NCI-H526 treated with DMSO at 0.1 percent for 48 hours (cell line): ENCODE results near the gene CHST12.

ENCODE experiments used
- DNase-seq: peaks from one replicate; lab custom pipeline; 2025; lab: John Stamatoyannopoulos, UW

The CHST12 gene

DNA sequence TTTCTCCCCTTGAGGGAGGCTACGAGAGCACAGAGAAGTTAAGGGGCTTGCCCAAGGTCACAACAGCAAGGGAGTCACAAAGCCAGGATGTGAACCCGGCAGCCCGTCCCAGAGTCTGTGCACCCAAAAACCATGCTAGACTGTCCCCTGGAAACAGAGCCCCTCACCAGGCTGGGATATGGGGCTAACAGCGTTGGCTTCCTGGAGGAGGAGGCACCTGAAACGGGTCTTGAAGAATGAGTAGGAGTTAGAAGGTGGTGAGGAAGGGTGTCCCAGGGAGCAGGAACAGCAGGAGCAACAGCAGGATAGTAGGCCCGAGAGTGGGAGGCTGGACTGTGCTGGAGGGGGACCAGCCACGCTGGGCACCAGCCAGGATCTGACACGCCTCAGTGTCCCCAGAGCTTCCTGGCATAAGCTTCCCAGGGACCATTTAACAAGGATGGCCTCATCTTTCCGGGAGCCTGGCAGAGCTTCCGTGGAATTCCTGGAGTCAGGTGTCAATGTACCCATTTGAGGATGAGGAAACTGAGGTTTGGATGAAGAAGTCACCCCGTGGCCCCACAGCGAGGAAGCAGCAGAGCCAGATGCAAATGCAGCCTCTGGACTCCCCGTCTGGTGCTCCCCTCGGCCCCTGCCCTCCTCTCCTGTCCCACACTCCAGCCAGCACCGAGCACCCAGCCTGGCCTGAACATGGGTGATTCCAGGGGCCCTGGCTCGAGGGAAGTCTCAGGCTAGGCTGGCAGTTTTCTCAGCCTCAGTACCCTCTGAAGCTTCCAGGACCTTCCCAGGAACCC is 76.1 kb downstream of the CHST12 start:
- no peak for DNase-seq

DNA sequence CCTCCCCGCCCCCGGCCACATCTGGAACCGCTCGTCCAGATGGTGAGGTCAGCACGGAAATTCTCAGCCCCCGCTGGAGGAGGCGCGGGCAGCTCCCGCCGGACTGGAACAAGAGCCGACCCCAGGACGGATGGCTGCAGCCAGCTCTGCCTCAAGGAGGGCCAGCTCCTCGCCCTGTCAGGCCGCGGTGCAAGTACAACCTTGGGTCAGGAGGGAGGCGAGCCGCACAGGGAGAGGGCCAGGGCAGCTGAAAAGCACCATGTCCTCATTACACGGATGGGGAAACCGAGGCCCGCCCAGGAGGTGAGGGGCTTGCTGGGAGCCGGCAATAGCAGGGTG is 76.6 kb downstream of the CHST12 start:
- no peak for DNase-seq

DNA sequence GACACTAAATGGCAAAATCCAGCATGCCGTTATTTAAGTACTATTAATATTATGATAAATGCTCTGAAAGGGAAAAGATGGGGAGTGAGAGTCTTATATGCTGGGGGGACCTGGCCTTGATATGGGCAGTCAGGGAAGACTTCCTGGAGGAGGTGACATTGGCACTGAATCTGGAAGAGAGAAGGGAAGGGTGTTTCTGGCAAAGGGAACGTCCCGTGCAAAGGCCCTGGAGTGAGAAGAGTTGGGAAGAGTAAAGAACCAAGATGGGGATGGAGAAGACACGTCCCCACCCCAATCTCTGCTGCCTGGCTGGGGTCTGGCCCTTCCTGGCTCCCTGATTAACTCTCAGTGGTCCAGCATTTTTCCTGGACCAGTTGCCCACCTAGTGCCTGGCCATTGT is 77.8 kb downstream of the CHST12 start:
- no peak for DNase-seq

DNA sequence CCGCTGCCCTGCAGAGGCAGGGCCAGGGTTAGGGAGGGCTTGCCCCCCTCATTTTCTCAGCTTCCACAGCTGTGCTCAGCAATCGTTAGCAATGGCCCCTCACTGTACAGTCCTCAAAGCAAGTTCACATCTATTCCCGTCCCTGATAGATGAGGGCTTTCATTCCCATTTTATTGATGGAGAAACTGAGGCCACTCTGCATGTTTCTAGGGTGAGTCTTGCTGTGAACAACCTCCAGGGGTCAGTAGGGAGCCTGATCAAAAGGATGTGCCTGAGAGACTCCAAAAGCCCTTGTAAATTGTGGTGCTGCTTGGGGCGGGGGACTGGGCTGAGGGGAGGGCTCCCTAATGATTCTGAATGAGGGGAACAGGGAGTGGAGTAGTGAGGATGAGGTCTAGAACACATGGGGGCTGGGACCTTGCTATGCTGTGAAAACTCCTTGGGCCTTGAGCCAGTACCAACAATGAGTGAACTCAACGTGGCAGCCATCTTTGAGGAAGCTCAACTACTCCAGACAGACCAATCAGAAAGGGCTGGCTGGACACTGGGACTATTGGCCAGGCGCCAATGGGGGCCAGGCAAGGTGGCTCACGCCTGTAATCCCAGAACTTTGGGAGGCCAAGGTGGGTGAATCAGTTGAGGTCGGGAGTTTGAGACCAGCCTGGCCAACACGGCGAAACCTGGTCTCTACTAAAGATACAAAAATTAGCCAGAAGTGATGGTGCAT is 79.5 kb downstream of the CHST12 start:
- no peak for DNase-seq

DNA sequence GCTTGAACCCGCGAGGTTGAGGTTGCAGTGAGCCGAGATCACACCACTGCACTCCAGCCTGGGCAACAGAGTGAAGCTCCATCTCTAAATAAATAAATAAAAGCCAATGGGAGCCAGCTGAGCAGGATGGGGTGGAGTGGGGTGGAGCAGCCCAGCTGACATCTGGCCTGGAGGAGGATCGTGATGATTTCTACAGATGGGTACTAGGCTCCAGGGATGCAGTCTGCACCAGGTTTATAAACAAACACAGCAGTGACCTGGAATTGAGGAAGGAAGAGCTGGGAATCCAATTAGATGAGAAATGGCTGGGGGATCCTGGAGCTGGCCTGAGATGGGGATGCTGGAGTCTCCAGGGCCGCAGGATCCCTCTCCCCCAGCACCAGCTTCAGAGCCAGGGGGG is 80.1 kb downstream of the CHST12 start:
- DNase-seq: no peak

DNA sequence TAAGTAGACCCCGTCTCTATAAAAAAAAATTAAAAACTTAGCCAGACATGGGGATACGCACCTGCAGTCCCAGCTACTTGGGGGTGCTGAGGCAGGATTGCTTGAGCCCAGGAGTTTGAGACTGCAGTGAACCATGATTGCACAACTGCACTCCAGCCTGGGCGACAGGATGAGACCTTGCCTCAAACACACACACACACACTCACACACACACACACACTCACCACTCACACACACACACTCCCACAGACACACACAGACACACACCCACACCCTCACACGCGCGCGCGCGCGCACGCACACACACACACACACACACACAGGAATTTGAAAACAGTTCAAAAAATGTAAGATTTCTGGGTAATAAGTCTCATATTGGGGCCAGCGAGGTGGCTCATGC is 81.5 kb downstream of the CHST12 start:
- no peak for DNase-seq

DNA sequence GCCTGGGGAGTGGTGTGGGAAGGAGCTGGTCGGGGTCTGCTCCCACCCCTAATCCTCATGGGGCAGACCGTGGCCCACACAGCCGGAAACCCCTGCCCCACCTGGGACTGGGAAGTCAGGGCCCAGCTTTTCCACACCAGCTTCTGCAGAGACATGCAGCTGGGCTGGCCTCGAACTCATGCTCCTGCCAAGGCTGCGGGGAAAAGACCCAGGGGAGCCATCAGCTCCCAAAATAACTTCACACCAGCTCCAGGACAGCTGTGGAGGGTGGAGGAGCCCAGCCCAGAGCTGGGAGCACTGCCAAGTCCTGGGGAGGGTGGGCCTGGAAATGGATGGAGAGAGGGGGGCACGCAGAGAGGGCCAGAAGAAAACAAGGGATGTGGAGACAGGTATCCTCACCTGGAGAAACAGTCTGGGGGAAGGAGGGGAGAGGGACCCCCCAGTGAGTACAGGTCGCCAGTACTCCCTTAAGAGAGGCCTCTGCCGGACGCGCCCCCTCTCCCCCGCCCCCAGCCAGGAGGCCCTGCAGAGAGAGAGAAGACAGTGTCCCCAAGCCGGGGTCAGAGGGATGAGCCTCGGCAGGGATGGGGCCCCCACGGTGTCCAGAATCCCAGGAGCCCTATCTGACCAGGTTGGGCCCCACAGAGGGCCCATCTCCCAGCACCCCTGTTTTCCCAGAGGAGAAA is 84.3 kb downstream of the CHST12 start:
- no peak for DNase-seq

DNA sequence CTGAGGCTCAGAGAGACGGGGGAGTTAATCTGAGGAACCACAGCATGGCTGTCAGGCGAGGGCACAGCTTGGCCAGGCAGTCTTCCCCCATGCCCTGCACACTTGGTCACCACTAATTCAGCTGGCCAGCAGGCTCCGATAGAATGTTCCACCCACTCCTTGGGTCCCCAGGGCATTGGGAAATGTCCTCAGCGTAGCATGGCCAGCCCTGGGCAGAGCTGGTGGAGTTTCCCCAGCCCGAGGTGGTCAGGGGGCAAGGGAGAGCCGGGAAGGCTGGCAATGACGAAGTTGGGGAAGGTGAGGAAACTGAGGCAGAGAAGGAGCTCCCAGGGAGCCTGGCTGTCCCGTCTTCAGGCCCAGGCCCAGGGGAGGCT is 84.8 kb downstream of the CHST12 start:
- no peak for DNase-seq

DNA sequence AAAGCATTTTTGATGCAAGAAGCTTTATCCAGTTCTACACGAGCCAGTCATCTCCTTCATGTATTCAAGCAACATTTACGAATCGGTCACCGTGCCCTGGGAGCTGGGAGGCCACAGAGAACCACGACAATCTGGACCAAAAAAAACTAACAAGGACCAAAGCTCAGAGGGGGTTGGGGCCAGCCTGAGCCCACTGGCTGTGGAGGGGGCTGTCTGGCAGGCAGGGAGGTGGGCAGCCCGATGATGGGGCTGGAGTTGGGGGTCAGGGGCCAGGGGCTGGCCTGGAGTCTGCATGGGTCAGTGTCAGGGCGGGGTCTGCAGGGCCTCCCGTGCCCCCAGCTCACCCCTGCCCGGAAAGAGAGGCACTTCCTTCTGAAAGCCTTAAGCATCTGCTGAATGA is 85.3 kb downstream of the CHST12 start:
- DNase-seq: no peak

DNA sequence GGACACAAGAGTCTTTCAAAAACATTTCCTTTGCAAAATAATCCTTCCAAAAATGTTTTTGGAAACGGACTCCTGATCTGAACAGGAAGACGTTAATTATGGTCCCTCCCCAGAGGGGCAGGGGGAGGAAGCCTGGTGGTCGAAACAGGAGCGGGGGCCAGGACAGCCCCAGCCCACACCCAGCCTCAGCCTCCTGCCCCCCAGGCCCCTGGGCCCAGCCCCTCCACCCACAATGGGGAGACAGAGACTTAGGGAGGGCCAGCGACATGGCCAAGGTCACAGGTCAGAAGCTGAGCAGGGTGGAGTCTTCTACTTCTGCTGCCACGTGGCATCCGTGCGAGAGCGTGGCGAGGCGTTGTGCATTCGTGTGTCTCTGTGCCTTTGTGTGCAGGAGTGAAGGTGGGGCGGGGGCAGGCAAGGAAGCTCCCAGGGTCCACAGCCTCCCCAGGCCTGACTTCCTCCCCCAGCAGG is 86.8 kb downstream of the CHST12 start:
- no peak for DNase-seq

DNA sequence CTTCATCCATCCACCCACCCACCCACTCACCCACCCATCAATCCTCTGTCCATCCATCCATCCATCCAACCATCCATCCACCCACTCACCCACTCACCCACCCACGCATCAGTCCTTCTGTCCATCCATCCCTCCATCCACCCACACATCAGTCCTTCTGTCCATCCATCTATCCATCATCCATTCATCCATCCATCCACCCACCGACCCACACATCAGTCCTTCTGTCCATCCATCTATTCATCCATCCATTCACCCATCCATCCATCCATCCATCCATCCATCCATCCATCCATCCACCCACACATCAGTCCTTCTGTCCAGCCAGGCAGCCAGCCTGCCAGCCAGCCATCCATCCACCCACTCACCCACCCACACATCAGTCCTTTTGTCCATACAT is 88.6 kb downstream of the CHST12 start:
- no peak for DNase-seq

DNA sequence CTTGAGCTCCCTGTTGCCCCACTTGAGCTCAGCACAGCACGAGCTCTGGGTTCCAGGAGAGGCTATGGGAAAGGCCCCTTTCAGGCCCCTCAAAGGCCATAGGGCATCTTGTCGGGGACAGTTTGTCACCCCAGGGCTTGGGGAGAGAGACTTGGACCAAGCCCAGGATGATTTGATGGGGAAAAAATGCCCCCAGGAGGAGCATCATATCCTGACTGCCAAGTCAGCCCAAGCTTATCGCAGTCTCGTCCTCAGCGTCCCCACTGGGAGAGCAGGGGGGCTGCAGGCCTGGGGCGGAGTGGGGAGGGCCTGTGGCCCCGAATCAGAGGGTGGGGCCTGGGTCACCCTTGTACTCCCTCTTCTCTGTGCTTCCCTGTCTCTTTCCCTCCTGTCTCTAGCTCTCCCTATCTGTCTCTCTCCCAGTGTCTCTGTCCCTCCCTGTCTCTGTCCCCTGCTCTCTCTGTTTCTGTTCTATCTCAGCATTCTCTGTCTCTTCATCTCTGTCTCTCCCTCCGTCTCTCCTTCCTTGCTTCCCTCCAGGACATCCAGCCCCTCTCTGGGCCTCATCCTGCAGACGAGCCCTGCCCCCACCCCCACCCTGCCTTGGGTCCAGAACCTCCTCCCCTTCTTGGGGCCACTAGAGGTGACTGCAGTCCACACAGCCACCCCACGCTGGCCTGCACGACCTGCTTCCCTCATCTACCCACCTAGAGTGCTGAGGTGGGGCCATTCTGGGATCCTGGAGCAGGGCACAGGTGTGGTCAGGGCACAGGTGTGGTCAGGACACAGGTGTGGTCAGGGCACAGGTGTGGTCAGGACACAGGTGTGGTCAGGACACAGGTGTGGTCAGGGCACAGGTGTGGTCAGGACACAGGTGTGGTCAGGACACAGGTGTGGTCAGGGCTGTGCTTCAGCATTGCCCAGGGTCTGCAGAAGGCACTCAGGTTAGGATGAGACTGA is 90.1 kb downstream of the CHST12 start:
- no peak for DNase-seq

DNA sequence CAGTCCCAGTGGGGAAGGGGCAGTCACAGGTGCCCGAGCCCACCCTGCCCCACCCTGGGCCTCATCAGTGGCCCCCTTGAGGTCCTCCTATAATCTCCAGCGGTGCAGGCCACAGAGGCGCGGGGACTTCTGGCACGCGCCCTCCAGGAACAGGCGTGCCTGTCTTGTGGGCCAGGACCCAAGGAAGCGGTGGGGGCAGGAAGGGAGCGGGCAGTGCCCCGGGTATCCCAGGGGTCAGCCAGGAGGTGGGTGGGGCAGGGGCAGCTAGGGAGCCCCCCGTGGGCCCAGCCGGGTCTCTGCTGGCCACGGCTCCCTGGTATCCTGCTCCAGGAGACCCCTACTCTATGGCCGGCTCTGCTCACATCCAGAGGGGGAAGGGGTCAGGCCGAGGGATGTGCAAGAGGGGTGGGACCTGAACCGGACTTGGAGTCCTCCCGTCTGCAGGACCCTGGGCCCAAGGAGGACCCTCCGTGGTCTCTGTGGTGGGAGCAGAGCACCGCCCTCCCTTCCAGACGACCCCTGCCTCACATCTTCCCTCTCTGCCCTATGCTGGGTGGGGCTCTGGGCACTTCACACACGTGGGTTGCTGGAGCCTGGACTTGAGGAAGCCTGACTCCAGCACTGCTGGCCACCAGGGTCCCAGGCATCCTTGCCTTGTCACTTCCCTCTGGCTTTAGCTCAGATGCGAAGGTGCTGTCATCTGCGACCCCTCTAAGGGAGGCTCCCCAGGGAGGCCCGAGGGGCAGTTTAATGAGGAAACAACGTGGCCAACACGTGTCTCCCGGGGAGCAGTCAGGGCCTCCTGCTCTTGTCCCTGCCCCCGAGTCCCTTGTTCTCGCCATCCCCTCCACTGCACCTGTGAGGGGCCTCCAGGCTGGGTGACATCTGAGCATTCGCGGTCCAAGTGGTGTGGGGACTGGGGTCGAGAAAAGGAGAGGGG is 91.0 kb downstream of the CHST12 start:
- no peak for DNase-seq

DNA sequence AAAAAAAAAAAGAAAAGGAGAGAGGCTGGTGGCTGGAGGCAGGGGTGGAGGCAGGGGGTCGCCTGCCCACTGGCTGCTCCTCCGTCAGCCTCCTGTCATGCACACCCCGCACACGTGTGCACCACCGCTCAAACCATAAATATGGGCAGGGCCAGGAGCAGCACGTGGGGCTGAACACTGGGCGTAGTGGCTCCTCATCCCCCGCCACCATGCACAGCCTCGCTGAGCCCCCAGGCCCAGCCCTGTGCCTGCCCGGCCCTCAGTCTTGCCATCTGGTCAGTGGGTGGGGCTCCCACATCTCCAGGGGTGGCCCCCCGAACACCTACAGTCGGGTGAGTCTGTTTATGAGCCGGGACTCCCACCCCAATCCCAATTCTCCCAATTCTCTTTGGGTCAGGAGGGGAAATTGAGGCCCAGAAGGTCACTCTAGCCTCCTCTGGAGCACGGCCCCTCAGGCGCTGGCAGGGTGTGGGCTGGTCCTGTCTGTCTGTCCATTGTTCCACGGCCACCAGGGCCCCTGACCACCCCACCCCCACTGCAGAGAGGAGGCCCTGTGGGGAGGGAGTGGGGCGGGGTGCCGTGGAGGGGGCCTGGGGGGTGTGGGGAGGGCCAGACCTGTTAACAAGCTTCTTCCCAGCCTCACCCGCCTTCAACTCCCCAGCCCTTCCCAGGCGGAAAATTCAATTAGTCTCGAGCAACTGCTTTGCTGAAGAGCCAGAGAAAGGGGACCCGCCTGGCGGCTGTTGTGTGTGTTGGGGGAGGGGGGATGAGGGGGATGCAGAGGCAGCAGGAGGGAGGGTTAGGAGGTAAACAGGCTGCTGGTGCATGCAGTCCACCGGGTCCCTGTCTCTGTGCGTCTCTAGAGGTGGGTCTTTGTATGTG is 92.2 kb downstream of the CHST12 start:
- DNase-seq: no peak

DNA sequence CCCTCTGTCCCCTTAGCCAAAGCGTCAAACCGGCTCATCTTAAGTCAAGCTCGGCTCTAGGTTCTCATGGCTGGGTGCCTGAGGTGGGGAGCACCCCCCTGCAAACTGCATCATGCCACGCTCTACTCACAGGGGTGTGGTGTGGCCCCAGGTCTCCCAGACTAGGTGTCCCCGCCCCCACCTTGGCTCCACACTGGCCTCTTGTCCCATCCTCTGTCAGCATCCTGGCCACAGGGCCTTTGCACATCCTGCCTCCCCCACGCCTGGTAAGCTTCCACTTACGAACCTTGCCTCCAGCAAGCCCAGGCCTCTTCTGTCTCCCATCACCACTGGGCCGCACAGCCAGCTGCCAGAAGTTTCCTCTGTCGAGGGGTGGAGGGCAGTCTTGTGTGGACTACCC is 93.0 kb downstream of the CHST12 start:
- DNase-seq: no peak

DNA sequence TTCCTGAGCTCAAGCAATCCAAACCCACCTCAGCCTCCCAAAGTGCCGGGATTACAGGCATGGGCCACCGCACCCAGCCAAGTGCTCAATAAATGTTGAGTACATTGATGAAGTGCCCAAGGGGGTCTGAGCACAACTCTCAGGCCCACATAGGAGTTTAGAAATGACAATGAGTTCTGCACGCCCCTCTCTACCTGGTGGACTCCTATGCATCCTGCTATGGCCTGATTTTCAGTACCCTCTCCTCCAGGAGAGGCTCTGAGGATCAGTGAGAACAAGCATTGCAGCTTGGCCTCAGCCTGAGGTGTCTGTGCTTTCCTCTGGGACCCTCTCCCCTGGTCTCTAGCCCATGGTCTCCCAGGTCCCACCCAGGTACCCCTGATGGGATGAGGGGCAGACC is 93.7 kb downstream of the CHST12 start:
- DNase-seq: no peak

DNA sequence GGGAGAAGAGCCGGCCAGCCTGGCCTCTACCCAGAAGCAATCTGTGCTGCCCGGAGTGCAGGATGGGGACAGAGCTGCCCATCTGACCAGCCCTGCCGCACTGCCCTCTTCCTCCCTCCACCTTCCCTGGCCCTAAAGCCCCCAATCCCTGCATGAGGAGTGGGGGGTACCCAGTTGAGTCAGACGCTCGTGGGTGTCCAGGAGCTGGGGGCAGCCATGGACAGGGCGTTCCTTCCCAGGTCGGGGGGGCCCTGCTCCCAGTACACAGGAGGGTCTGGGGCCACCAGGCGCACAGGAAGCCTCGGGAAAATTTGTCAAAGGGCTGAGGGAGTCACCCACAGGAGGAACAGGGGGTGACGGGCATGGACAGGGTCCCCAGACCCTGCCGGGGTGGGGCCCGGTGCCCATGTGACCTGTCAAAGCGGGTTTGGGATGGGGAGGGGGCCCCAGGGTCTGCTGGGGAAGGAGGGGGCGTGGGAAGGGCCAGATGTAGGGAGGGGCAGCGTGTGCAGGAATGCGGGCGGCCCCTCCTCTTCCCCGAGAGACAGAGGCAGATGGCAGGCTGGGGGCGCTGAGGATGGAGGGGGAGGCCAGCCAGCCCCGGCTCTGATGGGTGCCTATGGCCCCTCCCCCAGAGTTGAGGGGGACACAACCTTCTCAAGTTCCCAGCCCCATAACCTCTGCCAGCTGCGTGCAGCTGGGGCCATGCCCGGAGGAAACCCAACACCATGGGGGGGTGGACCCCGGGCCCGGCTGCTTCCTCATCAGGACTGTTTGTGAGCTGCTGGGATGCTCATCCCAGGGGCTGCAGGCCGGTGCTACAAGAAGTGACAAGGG is 94.3 kb downstream of the CHST12 start:
- DNase-seq: no peak
